HUES64 (cell line): ENCODE measurements around the gene ZNF775. TPM values are rescaled to one million over a fixed set of nuclear protein-coding genes. Genes with fewer than 3 reads are reported as not detected.

Experiments used
- H3K27ac ChIP-seq: 2 replicates; pipeline ENCODE4 v1.7.0; 2013; ENCODE audit warnings: low read depth, low read length, inconsistent platforms
- H3K27me3 ChIP-seq: 2 replicates; pipeline ENCODE4 v1.6.1; 2013; ENCODE audit warnings: mild to moderate bottlenecking, low read length; ENCODE audit not compliant: insufficient read depth
- H3K36me3 ChIP-seq: 2 replicates; pipeline ENCODE4 v1.6.1; 2013; ENCODE audit warnings: mild to moderate bottlenecking, low read length; ENCODE audit not compliant: insufficient read depth
- H3K4me1 ChIP-seq: 2 replicates; pipeline ENCODE4 v1.6.1; 2013; ENCODE audit warnings: mild to moderate bottlenecking, low read length, moderate library complexity; ENCODE audit not compliant: insufficient read depth
- H3K4me3 ChIP-seq: 2 replicates; pipeline ENCODE4 v1.5.1; 2013; ENCODE audit warnings: mild to moderate bottlenecking, low read length, moderate library complexity
- H3K9ac ChIP-seq: 2 replicates; pipeline ENCODE4 v1.6.1; 2013; ENCODE audit warnings: mild to moderate bottlenecking, low read depth, low read length
- H3K9me3 ChIP-seq: 2 replicates; pipeline ENCODE4 v1.6.1; 2013; ENCODE audit warnings: low read depth, low read length; ENCODE audit not compliant: insufficient read depth
- WGBS: fragments of 150-250, 120-280 bp; methylation state at CpG from one replicate; pipeline ENCODE4 v1.1.7; 2013; ENCODE audit warnings: missing lambda C conversion rate; 5-methylcytosine and 5-hydroxymethylcytosine counted together
- polyA plus RNA-seq, 2 experiments: library from polyadenylated mRNA; stranded (reverse); fragments of 50-300 nt; gene quantifications; one replicate each; pipeline ENCODE4 v1.2.3, GENCODE V29; 2013

The ZNF775 gene
- polyA plus RNA-seq (2013, experiment 1 of 2) = 12.3 TPM
- polyA plus RNA-seq (2013, experiment 2 of 2) = 13.2 TPM

- Histone ChIP-seq H3K4me3 (peak within 1 kb of the TSS; percentile 77), H3K4me1 (peaks cover 61% of the 10 kb centered on the region), H3K9ac (peak within 1 kb of the TSS; percentile 94), H3K36me3 (peaks cover 8% of the 10 kb centered on the region), H3K27ac (peak within 1 kb of the TSS; percentile 99), H3K27me3 (no peaks in the 10 kb centered on the region), H3K9me3 (no peaks in the 10 kb centered on the region)
- WGBS = under 1% methylated on average over 60 of the region's 60 CpGs
These were observed at the start of gene ZNF775 for GRCh38 chr7:150378853-150379440. ZNF775 (plus strand) TSS chr7:150379330; CDS start chr7:150388471, 9,141 bp downstream.

GRCh38 chr7:150329331-150330120, 49.6 kb upstream of the ZNF775 start:
- Histone ChIP-seq H3K36me3 (peaks cover 68% of the 10 kb centered on the region), H3K9me3 (no peaks in the 10 kb centered on the region), H3K4me3 (peak overlapping the region; percentile 23; the same call in 1 of the 2 replicates), H3K9ac (peak overlapping the region; percentile 33; the same call in 1 of the 2 replicates), H3K27ac (peak overlapping the region; percentile 89), H3K4me1 (peaks cover 22% of the 10 kb centered on the region), H3K27me3 (no peaks in the 10 kb centered on the region)
- WGBS = 58% methylated on average over 22 of the region's 22 CpGs

GRCh38 chr7:150330211-150330885, 48.8 kb upstream of the ZNF775 start:
- Histone ChIP-seq H3K4me1 (peaks cover 19% of the 10 kb centered on the region), H3K9me3 (no peaks in the 10 kb centered on the region), H3K4me3 (no peak overlapping the region), H3K27me3 (no peaks in the 10 kb centered on the region), H3K36me3 (peaks cover 63% of the 10 kb centered on the region), H3K27ac (peak overlapping the region; percentile 51; the same call in 1 of the 2 replicates), H3K9ac (no peak overlapping the region)
- 93% methylated on average over 19 of the region's 19 CpGs for WGBS

- no peak overlapping the region for H3K27ac ChIP-seq
- peaks cover 57% of the 10 kb centered on the region for H3K36me3 ChIP-seq
- H3K27me3 ChIP-seq = no peaks in the 10 kb centered on the region
- WGBS = 94% methylated on average over 18 of the region's 18 CpGs
- H3K4me3 ChIP-seq = no peak overlapping the region
- no peak overlapping the region for H3K9ac ChIP-seq
- no peaks in the 10 kb centered on the region for H3K9me3 ChIP-seq
- H3K4me1 ChIP-seq = peaks cover 31% of the 10 kb centered on the region
These were observed 46.1 kb upstream of the ZNF775 start for GRCh38 chr7:150332852-150333635.

GRCh38 chr7:150333659-150334058, 45.5 kb upstream of the ZNF775 start:
- H3K4me3 ChIP-seq = no peak overlapping the region
- no peak overlapping the region for H3K27ac ChIP-seq
- H3K36me3 ChIP-seq = peaks cover 56% of the 10 kb centered on the region
- H3K9ac ChIP-seq = no peak overlapping the region
- peaks cover 28% of the 10 kb centered on the region for H3K4me1 ChIP-seq
- H3K27me3 ChIP-seq = no peaks in the 10 kb centered on the region
- WGBS = 90% methylated on average over 10 of the region's 10 CpGs
- H3K9me3 ChIP-seq = no peaks in the 10 kb centered on the region

- peaks cover 54% of the 10 kb centered on the region for H3K36me3 ChIP-seq
- H3K27me3 ChIP-seq = no peaks in the 10 kb centered on the region
- H3K9ac ChIP-seq = no peak overlapping the region
- 90% methylated on average over 8 of the region's 8 CpGs for WGBS
- no peak overlapping the region for H3K27ac ChIP-seq
- H3K4me3 ChIP-seq = no peak overlapping the region
- H3K9me3 ChIP-seq = no peaks in the 10 kb centered on the region
- H3K4me1 ChIP-seq = peaks cover 24% of the 10 kb centered on the region
These were observed 45.0 kb upstream of the ZNF775 start for GRCh38 chr7:150334108-150334507.

GRCh38 chr7:150335108-150335773, 43.9 kb upstream of the ZNF775 start:
- Histone ChIP-seq H3K27me3 (peaks cover 5% of the 10 kb centered on the region; the same call in 1 of the 2 replicates), H3K36me3 (peaks cover 53% of the 10 kb centered on the region), H3K9me3 (no peaks in the 10 kb centered on the region), H3K27ac (peak overlapping the region; percentile 77; the same call in 1 of the 2 replicates), H3K9ac (peak overlapping the region; percentile 23; the same call in 1 of the 2 replicates), H3K4me3 (no peak overlapping the region), H3K4me1 (peaks cover 21% of the 10 kb centered on the region)
- WGBS = 38% methylated on average over 7 of the region's 7 CpGs

GRCh38 chr7:150335774-150336112, 43.4 kb upstream of the ZNF775 start:
- H3K27ac ChIP-seq = peak overlapping the region; percentile 77; the same call in 1 of the 2 replicates
- H3K4me3 ChIP-seq = no peak overlapping the region
- 90% methylated on average over 6 of the region's 6 CpGs for WGBS
- H3K9ac ChIP-seq = peak overlapping the region; percentile 23; the same call in 1 of the 2 replicates
- peaks cover 48% of the 10 kb centered on the region for H3K36me3 ChIP-seq
- H3K27me3 ChIP-seq = peaks cover 8% of the 10 kb centered on the region
- no peaks in the 10 kb centered on the region for H3K9me3 ChIP-seq
- peaks cover 21% of the 10 kb centered on the region for H3K4me1 ChIP-seq

- H3K27me3 ChIP-seq = peaks cover 16% of the 10 kb centered on the region
- no peak overlapping the region for H3K9ac ChIP-seq
- no peak overlapping the region for H3K27ac ChIP-seq
- no peak overlapping the region for H3K4me3 ChIP-seq
- H3K36me3 ChIP-seq = peaks cover 38% of the 10 kb centered on the region
- no peaks in the 10 kb centered on the region for H3K9me3 ChIP-seq
- H3K4me1 ChIP-seq = peaks cover 21% of the 10 kb centered on the region
- 95% methylated on average over 14 of the region's 14 CpGs for WGBS
These were observed 42.4 kb upstream of the ZNF775 start for GRCh38 chr7:150336746-150337145.

GRCh38 chr7:150337179-150337578, 42.0 kb upstream of the ZNF775 start:
- Histone ChIP-seq H3K27me3 (peaks cover 21% of the 10 kb centered on the region), H3K9ac (no peak overlapping the region), H3K36me3 (peaks cover 34% of the 10 kb centered on the region), H3K9me3 (no peaks in the 10 kb centered on the region), H3K4me1 (peaks cover 26% of the 10 kb centered on the region), H3K27ac (no peak overlapping the region), H3K4me3 (no peak overlapping the region)
- 95% methylated on average over 18 of the region's 18 CpGs for WGBS
